Body of pancreas (tissue), 4 donors: ENCODE measurements around the gene PRR20G. TPM values are rescaled to one million over a fixed set of nuclear protein-coding genes. Genes with fewer than 3 reads are reported as not detected.
"Not testable (repeated sequence)": the region's sequence is repeated elsewhere in the genome, so short reads cannot be mapped to it uniquely, and the experiment has no call there.

Experiments
- ATAC-seq: fragments of 150-250 bp; one replicate; pipeline ENCODE4 v1.9.1; 2016
- DNase-seq, 4 donors: peaks; one replicate each; pipeline ENCODE4 v3.0.0-alpha.2; 2019
- H3K27ac ChIP-seq, 4 donors: fragments of 200-600 bp; sonication (generic); 1 replicate in 3 of 4; 2 replicates in 1 of 4; pipeline versions ENCODE4 v1.5.1 to v1.6.1; 2016 to 2019; ENCODE audit warnings: mild to moderate bottlenecking in 1 of 4, mixed read lengths in 1 of 4, moderate library complexity in 1 of 4
- H3K27me3 ChIP-seq, 2 donors: fragments of 200-600 bp; sonication (generic); one replicate each; pipeline ENCODE4 v1.6.0; 2016; ENCODE audit warnings: mild to moderate bottlenecking in 1 of 2
- H3K36me3 ChIP-seq, 2 donors: fragments of 200-600 bp; sonication (generic); replicated peaks in 1 of 2; 2 replicates each; pipeline ENCODE4 v1.5.1; 2016; ENCODE audit warnings: low read depth in 2 of 2; ENCODE audit not compliant: insufficient read depth in 1 of 2
- H3K4me1 ChIP-seq: fragments of 200-600 bp; sonication (generic); one replicate; pipeline ENCODE4 v1.6.0; 2016
- H3K4me3 ChIP-seq, 2 donors: fragments of 200-600 bp; sonication (generic); 1 replicate in 1 of 2; 2 replicates in 1 of 2; pipeline ENCODE4 v1.5.1; 2016 to 2019
- H3K9me3 ChIP-seq, 3 donors: fragments of 200-600 bp; sonication (generic); 1 replicate in 2 of 3; 2 replicates in 1 of 3; pipeline ENCODE4 v1.5.1; 2016
- POLR2A ChIP-seq, 3 donors: fragments of 450-650 bp; IDR thresholded peaks; one replicate each; pipeline ENCODE4 v1.6.1; 2016; ENCODE audit warnings: antibody characterized with exemption in 3 of 3, mild to moderate bottlenecking in 2 of 3
- WGBS, 2 donors: methylation state at CpG; one replicate each; pipeline ENCODE4 v1.1.5; 2017; 5-methylcytosine and 5-hydroxymethylcytosine counted together
- intact Hi-C: fragments of 100-400 bp; cut with DNase I; formaldehyde crosslinking; loops from one replicate; pipeline ENCODE4 v1.15.1; 2023
- total RNA-seq, 2 donors: library from RNA; depleted of rRNA; stranded (reverse); fragments of >200 nt; gene quantifications; one replicate each; pipeline ENCODE4 v1.1.0, GENCODE V29; 2016
- TF ChIP-seq, protein P1 (sequence below), 7 experiments: fragments of 450-650 bp in 4 of 7; fragments of 200-600 bp in 3 of 7; sonication (generic) in 3 of 7; IDR thresholded peaks; one replicate each; pipeline ENCODE4 v1.5.1; 2016 to 2019; ENCODE audit warnings: antibody characterized with exemption in 7 of 7

The PRR20G gene
- total RNA-seq, 2 donors from 2014 or later: not detected

DNA sequence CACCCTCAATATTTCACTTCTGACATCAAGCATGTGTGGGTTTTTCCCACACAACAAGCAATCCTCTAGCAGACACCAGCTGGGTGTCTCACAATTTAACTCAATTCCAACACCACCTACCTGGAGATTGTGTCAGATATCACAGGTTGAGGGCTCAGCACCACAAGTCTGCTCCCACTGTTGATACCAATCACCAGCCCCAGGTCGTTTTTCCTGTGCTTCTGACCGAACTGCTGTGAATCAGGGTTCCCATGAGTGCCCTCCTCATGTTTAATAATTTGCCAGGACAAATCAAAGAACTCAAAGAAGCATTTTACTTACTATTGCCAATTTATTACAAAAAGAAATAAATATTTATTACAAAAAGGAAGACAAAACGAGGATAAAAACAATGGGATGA lies 25.0 kb upstream of the PRR20G start:
- intact Hi-C loops: no loop called here
- Histone ChIP-seq H3K4me3 (no peak overlapping the region), H3K27ac (no peak overlapping the region), H3K27me3 (no peaks in the 10 kb centered on the region), H3K4me1 (no peaks in the 10 kb centered on the region), H3K36me3 (no peaks in the 10 kb centered on the region), H3K9me3 (no peaks in the 10 kb centered on the region)
- TF ChIP-seq, protein P1, sequence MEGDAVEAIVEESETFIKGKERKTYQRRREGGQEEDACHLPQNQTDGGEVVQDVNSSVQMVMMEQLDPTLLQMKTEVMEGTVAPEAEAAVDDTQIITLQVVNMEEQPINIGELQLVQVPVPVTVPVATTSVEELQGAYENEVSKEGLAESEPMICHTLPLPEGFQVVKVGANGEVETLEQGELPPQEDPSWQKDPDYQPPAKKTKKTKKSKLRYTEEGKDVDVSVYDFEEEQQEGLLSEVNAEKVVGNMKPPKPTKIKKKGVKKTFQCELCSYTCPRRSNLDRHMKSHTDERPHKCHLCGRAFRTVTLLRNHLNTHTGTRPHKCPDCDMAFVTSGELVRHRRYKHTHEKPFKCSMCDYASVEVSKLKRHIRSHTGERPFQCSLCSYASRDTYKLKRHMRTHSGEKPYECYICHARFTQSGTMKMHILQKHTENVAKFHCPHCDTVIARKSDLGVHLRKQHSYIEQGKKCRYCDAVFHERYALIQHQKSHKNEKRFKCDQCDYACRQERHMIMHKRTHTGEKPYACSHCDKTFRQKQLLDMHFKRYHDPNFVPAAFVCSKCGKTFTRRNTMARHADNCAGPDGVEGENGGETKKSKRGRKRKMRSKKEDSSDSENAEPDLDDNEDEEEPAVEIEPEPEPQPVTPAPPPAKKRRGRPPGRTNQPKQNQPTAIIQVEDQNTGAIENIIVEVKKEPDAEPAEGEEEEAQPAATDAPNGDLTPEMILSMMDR (IDR thresholded peaks at IDR 0.05): no peak
- 12 to 32% methylated on average over 3 of the region's 3 CpGs for WGBS, 2 donors
- no peak for DNase-seq
- ATAC-seq: no peak

DNA sequence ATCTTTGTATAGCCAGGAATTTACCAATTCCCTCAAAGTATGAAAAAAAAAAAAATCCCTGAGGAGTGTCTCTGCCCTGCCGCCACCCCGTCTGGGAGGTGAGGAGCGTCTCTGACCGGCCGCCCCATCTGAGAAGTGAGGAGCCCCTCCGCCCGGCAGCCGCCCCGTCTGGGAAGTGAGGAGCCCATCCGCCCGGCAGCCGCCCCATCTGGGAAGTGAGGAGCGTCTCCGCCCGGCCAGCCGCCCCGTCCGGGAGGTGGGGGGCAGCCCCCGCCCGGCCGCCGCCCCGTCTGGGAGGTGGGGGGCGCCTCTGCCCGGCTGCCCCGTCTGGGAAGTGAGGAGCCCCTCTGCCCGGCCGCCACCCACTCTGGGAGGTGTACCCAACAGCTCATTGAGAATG lies 21.0 kb upstream of the PRR20G start:
- H3K9me3 ChIP-seq, ATAC-seq, H3K4me3 ChIP-seq, DNase-seq, intact Hi-C loops, H3K27ac ChIP-seq, H3K36me3 ChIP-seq, H3K27me3 ChIP-seq, H3K4me1 ChIP-seq: not testable (repeated sequence)
- 69 to 85% methylated on average over 8 to 21 of the region's 28 CpGs for WGBS, 2 donors

DNA sequence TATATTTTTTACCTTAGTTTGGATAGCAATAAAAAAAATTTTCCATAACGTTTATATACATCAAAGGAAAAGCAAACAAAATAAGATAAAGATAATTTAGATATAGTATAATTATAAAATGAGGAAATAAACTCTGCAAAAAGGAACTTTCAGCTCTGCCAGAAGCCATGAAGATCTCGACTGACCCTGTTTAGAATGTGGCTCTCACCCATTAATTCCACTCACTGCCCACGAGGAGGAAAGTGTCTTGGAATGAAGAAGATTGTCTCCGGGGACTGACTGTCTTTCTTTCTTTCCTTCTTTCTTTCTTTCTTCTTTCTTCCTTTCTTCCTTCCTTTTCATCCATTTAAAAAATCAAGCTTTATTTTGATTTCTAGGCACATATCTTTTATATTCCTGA lies 20.1 kb upstream of the PRR20G start:
- intact Hi-C loops: no loop called here
- Histone ChIP-seq H3K36me3 (no peaks in the 10 kb centered on the region), H3K4me3 (no peak overlapping the region), H3K27ac (no peak overlapping the region), H3K9me3 (no peaks in the 10 kb centered on the region), H3K4me1 (peaks cover 4% of the 10 kb centered on the region), H3K27me3 (no peaks in the 10 kb centered on the region)
- 46 to 49% methylated on average over 4 of the region's 4 CpGs for WGBS, 2 donors
- TF ChIP-seq, protein P1 (IDR thresholded peaks at IDR 0.05): no peak
- no peak for TF ChIP-seq POLR2A (IDR thresholded peaks at IDR 0.05)
- DNase-seq (no peak), ATAC-seq (no peak)

DNA sequence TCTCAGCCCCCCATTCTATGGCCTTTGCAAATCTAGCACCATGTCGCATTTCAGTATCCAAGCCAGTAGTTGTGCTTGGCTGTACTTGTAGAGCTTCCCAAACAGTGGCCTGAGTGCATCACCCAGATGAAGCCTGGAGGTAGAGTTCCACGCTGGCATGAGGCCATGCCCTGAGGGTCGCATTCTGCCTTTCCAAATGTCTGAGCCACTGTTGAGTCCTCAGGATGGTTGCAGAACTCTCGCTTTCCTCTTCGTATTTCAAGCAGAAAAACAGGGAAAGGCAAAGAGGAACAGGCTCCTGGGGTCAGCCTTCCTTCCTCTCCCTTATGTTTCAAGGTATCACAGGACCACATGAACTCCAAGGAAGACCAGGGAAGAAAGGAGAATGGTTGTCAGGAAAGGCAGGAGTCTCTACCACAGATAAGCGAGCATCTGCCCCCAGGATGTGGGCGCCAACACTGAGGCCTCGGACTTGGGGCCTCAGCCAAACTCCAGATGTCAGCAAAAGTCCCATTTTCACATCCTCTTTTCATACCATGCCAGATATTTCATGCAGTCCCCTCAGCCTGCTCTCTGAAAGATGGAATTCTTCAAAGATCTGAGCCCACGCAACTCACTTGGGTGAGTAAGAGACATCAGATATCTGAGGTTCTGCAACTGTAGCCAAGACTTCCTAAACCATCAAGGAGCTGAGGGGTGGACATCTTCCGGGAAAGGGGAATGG lies 19.4 kb upstream of the PRR20G start:
- no peak overlapping the region for H3K4me3 ChIP-seq
- no peaks in the 10 kb centered on the region for H3K36me3 ChIP-seq
- peaks cover 4% of the 10 kb centered on the region for H3K4me1 ChIP-seq
- DNase-seq (peak in 1 of 4 donors; percentile 18), ATAC-seq (no peak)
- no peaks in the 10 kb centered on the region for H3K9me3 ChIP-seq
- intact Hi-C loops: no loop called here
- WGBS, 2 donors: 60 to 79% methylated on average over 9 to 10 of the region's 10 CpGs
- TF ChIP-seq, protein P1 (IDR thresholded peaks at IDR 0.05): no peak
- TF ChIP-seq POLR2A (IDR thresholded peaks at IDR 0.05): no peak
- no peak overlapping the region for H3K27ac ChIP-seq
- H3K27me3 ChIP-seq: no peaks in the 10 kb centered on the region

DNA sequence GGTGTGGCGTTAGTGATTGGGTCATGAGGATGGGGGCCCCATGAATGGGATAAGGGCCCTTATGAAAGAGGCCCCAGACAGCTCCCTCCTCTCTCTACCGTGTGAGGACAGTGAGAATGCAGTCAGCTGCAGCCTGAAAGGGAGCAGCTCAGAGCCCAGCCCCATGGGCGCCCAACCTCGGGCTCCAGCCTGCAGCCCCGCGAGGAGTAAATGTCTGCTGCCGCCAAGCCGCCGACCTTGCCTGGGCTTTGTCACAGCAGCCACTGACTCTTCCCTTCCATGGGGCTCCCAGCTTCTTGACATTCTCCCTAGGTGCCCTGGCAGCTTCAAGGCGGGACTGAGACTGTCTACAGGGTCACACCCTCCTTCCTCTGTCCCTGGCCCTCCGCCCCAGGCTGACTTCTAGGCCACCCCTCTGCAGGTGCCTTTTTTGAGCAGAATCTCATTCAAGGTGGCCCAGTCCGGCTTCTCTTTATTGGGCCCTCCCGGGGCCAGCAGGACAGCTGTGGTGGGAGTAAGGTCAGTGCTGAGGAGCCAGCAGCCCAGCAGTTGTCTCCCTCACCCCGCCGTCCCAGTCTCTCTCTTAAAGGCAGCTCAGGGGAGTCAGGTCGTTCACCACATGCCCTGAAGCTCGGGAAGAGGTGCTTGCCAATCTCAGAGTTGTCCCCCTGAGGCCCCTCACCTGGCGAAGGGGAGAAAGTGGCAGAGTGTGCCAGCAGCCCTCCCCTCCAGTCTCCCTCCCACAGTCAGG lies 18.7 kb upstream of the PRR20G start:
- ATAC-seq (no peak), DNase-seq (no peak)
- no peak overlapping the region for H3K27ac ChIP-seq
- H3K4me3 ChIP-seq: no peak overlapping the region
- no peaks in the 10 kb centered on the region for H3K9me3 ChIP-seq
- H3K36me3 ChIP-seq: no peaks in the 10 kb centered on the region
- intact Hi-C loops: no loop called here
- 72 to 80% methylated on average over 17 to 18 of the region's 18 CpGs for WGBS, 2 donors
- H3K27me3 ChIP-seq: no peaks in the 10 kb centered on the region
- peaks cover 4% of the 10 kb centered on the region for H3K4me1 ChIP-seq
- no peak for TF ChIP-seq POLR2A (IDR thresholded peaks at IDR 0.05)
- TF ChIP-seq, protein P1 (IDR thresholded peaks at IDR 0.05): no peak
